Activated CD8-positive, alpha-beta memory T cell treated with anti-CD3 and anti-CD28 coated beads for 24 hours (primary cell): ENCODE results near the gene JAML.
A peak's percentile ranks its signal among the peaks of the same experiment; 100 is the strongest.

Experiments used
- DNase-seq: peaks from one replicate; pipeline ENCODE4 v3.0.0-alpha.2; 2020

Gene JAML, protein sequence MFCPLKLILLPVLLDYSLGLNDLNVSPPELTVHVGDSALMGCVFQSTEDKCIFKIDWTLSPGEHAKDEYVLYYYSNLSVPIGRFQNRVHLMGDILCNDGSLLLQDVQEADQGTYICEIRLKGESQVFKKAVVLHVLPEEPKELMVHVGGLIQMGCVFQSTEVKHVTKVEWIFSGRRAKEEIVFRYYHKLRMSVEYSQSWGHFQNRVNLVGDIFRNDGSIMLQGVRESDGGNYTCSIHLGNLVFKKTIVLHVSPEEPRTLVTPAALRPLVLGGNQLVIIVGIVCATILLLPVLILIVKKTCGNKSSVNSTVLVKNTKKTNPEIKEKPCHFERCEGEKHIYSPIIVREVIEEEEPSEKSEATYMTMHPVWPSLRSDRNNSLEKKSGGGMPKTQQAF

DNA sequence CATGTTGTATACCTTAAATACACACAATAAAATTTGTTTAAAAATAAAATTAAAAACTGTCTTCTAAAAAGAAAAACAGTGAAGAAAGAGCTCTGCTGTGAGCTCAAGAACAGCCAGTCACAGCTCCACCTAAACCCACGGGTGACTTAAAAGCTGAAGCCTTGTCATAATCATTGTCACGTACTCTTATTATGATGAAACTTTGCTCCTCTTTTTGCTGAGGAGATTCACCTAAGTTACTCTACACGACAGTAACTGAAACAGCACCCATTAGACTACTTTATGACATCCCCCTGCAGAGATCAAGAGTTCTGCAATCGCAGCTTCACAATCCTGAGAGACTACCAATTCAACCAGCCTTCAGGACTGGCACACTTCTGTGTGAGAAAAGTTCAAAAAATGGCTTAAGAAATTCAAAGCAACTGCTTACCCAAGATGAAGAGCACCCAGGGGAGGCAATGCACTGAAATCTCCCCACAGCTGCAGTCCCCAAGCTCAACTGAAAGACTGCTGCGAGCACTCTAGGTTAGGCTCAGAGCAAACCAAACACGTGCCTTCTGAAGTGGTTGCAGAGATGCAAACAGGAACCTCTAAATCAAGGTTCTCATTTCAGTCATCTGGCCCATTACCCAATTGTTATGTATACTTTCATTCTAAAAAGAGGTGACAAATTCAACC, at the start of gene JAML:
TSS of gene JAML (minus strand) at position 501 of the 678 bp plus-strand sequence. CDS start 10,145 bp downstream, outside the sequence.
- DNase-seq: peak; percentile 86

DNA sequence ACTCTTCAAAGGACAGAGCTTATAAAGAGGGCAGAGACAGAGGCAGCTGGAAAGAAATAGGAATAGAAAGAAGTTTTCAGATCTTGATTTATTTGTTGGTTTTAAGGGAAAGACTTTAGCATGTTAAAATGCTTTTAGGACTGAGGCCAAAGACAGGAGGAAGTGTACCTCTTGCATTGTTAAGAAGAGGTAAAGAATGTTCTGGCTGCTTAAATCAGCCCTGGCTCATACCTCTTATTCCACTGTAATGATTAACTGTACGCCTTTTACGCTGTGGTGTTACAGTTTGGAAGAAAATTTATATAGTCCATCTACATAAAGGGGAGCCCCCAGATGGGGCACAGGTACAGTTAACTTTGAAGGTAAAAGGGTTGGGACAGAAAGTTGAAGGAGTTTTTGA, 49.4 kb upstream of the JAML start:
- DNase-seq: no peak

DNA sequence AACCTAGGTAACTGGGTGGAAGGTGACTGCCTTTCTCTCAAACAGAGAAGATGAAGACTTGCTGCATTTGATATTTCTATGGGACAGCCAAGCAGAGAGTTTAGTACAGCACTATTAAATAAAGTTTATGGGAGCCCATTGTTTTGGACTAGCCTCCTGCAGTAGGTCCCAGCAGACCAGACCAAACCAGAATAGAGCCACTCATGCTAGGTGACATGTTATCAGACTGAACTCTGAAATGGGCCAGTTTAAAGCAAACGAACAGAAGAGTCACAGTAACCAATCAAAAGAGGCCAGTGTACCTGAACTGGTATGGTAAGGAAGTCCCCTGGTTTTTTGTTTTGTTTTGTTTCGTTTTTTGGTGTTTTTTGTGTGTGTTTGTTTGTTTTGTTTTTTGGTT, 47.2 kb upstream of the JAML start:
- DNase-seq: no peak

DNA sequence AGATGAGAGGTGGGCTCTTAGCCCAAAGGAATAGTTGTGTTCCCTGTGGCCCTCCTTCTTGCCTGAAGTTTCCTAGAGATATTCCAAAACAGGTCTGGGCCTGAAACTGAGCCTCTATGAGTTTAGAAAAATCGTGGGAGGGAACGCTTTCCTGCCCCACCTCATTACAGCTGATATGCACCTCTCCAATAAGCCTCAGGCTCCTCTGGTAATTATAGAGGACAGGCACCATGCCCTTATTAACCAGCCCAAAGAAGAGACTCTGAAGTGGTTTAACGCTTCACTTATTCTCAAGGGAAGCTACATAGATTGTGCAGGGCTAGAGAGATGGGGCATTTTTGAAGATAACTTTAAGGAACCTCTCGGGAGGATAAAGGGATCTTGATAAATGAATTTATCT, 42.7 kb upstream of the JAML start:
- DNase-seq: no peak

DNA sequence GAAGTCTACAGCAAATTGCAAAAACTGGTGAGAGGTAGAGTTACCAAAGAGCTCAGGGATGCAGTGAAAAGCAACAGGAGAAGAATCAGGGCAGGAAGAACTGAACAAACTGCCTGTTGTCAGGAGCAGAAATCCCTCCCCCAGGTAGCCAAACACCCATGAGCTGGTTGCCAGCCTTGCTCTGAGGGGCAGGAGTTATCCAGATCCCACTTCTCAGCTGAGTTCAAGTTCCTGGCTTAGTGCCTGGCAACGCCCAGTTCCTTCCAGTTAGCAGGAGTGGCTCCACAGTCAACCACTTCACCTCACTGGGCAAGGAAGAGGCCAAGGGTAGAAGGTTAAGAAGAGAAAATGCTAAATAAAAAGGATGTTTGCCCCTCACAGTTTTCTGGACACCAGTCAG, 41.1 kb upstream of the JAML start:
- no peak for DNase-seq

DNA sequence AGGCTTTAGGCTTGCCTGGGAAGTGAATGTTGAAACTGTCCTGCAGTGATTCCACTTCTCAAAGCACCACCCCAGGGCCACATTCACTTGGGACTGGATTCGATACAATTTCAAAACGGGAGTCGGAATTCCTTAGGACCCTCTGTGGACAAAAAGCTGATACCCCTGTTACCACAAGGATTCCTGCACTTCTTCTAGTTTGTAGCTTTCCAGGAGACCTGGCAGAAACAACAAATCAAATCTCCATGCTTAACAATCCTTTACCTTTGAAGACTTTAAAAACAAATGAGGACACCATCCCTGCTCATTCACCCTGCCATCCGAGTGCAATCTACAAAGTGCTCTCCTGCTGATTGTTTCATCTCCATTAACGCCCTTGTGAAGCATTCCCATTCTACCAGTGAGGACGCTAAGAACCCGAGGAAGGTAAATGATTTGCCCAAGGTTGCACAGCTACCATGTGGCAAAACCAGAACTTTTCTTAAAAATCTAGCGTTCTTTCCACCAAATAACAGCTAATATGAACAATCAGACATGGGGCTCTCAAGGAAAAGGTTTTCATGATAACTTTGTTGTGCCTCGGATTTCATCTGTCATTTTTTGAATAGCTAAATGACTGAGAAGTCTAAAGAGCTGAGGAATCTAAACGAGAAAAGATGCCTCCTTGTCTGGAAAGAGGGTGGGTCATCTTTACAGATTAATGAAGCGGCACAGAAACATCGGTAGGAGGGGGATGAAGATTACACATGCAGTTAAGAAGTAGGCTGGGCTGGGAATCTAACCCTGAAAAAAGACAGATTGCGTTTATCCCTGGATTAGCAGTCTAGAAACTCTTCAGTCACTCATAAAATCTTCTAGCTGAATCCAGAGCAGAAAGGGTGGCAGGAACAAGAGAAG, 40.0 kb upstream of the JAML start:
- DNase-seq: no peak

DNA sequence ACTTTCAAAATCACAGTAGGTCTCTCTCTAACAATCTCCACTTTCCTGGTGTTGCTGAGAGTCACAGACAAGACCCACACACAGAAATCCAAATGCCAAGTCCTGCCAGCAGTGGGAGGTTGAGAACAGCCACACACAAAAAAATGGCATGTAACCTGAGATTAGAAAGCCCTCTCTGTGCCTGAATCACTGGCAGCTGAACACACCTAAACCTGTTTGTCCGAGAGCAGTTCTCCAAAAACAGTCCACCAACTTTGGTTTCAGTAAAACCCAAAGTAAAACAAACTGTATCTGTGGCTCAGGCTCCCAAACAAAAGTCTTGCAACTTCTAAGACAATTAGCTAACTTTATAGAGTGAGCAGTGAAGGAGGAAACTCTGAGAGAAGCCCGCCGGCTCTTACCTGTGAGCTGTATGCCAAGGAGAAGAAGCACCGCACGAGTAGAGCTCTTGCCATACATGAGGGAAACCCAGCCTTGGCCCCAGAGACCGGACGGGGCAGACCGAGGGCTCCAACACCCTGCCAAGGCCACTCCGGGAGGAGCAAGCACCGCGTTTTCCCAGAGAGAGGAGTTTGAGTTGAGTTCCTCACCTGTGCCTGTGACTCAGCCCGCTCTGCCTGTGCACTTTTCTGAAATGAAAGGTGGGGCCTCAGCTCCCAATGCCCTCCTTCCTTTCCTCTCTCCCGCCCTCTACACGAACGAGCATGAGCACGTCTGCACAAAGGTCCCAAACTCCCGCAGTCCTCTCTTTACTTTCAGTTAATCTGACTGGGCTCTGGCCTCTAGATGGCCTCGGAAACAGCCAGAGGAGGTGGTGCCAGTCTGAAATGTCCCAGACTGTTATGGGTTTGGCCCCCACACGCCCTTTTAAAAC, 39.1 kb upstream of the JAML start, which contains the start of gene MPZL2:
TSS of gene MPZL2 (minus strand) at position 603 of the 874 bp plus-strand sequence. CDS start at position 459, 144 bp downstream.
- DNase-seq: peak; percentile 71

DNA sequence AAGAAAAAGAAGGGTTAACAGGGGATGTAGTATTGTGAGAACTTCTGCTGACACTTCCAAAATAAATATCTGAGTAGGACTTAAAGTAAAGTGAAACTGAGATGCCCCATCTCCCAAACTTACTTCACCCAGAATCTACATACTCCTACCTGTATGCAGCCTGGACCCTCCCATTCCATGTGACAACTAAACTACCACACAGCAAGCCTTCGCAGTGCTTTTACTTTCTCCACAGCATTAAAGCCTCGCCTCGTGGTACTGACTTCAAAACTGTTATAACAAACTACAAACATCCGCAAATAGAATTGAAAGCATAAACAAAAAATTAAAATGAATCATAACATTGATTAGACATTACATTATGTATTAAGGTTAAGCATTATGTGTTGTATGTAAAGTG, 38.3 kb upstream of the JAML start:
- no peak for DNase-seq

DNA sequence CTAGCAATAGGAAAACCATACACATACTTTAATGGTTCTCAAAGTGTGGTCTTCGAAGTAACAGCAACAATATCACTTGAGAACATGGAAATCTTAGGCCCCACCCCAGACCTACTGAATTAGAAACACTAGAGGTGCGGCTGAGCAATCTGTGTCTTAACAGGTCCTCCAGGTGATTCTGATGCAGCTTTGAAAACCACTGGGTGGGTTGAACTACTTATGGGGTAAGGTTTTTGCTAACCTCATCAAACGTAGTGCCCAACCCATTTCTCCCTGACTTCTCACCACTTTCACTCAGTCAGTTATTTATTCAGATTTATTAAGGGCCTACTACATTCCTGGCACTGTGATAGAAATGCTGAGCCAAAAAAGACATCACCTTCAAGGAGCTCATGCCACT, 35.5 kb upstream of the JAML start:
- no peak for DNase-seq

DNA sequence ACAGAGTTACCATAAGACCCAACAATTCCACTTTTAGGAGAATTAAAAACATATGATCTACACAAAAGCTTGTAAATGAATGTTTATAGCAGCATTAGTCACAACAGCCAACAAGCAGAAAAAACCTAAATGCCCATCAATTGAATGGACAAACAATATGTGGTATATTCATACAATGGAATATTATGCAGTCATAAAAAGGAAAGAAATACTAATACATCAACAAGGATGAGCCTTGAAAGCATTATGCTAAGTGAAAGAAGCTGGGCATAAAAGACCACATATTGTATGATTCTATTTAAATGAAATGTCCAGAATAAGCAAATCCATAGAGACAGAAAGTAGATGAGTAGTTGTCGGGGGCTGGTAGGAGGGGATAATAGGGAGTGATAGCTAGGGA, 34.3 kb upstream of the JAML start:
- DNase-seq: no peak

DNA sequence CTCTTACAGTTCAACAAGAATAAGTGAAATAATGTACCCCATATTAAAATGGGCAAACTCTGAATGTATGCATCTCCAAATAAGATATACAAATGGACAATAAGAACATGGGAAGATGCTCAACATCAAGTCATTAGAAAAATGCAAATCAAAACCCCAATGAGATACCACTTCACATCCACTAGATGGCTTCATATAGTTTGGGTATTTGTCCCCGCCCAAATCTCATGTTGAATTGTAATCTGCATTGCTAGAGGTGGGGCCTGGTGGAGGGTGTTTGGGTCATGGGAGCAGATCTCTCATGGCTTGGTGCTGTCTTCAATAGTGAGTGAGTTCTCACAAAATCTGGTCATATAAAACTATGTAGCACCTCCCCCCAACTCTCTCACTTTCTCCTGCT, 33.6 kb upstream of the JAML start:
- no peak for DNase-seq

DNA sequence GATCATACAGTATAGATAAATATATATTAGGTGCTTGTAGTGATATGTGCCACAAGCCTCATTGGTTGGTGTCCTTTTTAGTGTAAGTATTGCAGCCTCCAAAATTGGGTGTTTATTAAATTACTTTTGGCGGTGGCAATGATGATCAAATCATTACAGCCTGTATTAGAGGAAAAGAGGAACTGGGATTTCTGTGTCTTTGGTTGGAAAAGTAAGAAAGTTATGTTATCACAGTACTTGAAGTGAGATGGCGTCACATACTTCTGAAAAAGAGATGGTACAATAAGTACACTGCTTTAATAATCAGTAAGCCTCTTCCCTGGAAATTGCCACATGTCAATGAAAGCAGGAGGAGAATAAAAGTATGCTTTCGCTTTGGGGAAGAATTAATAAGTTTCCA, 27.9 kb upstream of the JAML start:
- no peak for DNase-seq

DNA sequence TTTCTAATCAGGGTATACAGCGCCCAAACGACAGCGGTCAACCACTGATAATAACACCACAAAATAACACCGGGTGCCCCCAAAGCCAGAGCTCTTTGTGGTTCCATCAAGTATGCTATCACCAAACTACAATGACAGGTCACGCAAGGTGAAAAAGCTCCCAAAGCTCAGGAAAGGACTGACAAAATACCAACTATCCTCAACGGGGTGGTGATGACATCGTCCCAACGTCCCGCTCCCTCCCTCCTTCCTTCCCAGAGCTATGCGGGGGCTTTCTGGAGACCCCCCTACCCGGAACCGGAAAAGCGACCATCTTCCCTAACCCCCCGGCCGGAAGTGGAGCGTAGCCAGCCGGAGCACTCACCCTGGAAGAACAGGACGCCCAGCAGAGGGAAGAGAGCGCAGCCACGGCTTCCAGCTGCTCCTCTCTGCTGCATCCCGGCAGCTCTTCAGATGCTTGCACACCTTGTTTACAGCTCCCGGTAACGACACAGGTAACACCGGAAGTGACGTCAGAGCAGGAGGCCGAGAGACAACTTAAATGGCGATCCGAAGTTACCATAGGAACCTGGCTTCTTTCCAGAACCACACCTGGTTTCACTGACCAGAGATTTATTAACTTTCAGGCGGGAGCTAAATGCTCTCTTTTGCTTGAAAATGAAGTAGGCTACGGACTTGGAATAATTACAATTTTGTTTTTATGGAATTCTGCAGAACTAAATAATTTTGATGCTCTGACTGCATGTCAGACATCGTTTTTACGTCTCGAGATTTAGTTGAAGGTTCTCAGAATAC, 27.2 kb upstream of the JAML start, which contains the start of gene MPZL3:
TSS of gene MPZL3 (minus strand) at position 508 of the 795 bp plus-strand sequence. CDS start at position 437, 71 bp downstream.
- DNase-seq: peak; percentile 95

DNA sequence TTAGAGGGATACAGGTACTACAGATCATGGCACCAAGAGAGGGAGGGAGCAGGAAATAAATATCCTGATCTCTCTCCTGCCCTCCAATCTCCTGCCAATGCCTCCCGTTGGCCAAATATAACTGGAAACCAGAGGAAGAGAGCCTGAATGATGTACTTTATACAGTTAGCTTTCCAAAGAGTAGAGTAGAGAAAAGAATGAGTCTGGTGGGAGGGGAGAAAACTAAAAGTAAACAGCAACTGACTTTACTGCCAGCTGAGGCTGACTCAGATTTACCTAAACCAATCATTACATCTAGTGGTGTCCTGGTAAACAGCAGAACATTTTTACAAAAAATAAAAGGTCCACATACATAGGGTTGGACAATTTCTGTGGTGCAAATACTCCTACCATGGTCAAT, 22.2 kb upstream of the JAML start:
- DNase-seq: no peak

DNA sequence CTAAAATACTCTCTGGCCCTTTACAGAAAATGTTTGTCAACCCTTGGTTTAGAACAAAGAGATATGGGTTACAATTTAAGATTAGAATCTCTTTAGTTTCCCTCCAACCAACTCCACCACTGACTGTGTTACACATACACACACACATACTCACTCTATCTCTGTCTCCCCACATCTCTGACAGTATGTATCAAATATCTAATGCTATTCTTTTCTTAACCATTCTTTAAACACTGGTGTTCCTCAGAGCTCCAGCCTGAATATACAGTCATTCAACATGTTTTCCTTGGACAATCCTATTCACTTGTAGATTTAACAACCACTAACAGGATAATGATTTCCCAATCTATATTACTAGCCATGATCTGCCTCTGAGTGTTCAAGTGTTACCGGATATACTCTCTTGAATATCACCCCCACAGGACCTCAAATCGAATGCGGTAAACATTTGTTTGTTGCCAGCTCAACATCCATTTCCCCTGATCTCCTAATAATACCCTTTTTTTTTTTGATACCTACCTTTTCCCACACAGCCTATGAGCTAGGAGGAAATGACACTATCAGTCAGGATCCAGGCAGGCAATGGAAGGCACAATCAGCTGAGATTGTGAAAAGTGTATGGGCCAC, 21.2 kb upstream of the JAML start:
- DNase-seq: no peak

DNA sequence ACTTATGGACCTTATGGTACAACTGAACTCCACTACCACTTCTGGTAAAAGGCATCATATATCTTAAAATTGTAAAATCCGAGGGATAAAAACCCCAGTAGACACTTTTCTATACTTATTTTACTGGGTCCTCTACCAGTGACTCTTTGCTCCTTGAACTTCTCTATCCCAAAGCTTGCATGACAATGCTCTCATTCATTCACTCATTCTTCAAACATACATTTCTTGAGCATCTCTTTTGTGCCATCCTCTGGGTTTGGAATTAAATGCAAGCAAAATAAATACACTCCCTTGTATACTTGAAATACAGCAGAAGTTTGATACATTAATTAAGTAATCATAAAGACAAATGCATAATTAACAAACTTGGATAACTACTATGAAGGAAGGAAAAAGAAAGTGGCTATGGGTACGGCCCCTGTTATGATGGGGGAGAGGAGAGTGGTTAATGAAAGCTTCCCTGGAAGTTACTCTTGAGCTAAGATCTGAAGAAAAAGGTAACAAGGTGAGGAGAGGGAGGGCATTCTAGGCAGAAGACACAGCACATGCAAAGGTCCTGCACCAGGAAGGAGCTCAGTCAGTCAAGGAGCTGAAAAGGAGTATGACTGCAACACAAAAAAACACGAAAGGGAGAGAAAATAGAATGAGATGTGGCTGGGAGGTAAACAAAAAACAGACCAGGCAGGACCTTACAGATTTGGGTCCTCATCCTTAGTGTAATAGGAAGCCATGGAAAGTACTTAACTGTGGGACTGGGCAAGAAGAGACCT, 19.4 kb upstream of the JAML start:
- DNase-seq: no peak

DNA sequence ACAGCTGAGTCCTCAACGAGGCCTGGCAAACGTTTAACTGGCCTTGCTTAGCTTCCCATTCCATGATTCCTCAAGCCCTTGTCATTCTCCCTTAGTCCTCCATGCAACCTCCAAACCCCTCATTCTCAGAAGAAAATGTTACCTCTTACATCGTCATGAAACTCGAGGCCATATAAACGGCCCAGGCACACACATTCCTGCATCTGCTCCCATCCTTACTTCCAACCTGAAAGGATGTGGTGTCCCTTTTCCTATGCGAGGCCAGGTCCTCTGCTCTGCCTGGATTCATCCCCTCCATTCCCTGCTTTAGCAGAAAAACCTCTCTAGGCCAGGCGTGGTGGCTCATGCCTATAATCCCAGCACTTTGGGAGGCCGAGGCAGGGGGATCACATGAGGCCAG, 18.4 kb upstream of the JAML start:
- no peak for DNase-seq

DNA sequence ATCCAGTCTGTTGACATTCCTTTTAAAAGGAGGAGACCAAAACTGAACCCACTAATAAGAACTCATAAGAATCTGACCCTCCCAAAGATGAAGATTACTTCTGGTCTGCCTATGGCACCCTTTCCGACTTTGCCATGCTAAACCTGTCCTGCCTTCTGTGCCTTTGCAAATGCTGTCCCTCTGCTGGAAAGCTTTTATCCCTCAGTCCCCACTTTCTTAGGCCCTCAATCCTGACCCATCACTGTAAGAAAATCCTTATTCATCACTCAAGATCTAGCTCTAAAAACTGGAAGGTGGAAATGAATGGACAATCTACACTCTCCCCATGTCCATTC, 16.9 kb upstream of the JAML start:
- DNase-seq: no peak

DNA sequence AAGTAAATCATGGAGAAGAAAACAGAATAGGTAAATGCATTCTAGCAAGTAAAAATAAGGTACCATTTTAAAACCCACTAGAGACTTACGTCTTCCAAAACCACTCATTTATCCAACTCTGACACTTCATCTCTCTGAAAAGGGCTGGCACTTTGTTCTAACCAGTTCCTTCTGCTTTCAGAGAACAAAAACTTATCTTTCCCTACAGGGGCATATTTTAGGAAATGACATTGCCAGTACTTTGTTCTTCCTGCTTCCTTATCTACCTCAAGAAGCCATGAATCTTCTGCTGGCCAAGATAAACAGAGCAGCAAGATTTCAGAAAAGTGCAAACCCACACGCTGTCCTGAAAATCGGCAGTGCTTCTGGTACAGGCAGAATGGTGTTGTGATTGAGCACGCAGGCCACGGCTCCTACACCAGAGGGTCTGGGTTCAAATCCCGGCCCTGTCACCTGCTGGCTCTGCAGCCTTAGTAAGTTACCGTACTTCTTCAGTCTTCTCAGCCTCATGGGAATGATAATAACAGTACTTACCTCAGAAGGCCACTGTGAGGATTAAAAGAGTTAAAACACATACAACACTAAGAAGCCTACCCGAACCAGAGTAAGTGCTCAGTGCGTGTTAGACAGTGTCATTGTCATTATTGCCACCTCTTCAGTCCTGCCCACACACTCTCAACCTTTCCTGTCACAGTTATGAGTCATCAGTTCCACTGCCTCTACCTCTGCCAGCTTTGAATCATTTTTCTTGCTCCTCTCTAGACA, 16.4 kb upstream of the JAML start:
- peak; percentile 85 for DNase-seq
